DMS114 treated with DMSO at 0.1 percent for 48 hours (cell line): ENCODE results near the gene MVB12B.

Experiments
- DNase-seq: peaks from one replicate; lab custom pipeline; 2025; ENCODE audit not compliant: unreplicated experiment; lab: John Stamatoyannopoulos, UW

The MVB12B gene

GRCh38 chr9:126448865-126449577 lies 122.4 kb downstream of the MVB12B start:
- DNase-seq = no peak

DNA sequence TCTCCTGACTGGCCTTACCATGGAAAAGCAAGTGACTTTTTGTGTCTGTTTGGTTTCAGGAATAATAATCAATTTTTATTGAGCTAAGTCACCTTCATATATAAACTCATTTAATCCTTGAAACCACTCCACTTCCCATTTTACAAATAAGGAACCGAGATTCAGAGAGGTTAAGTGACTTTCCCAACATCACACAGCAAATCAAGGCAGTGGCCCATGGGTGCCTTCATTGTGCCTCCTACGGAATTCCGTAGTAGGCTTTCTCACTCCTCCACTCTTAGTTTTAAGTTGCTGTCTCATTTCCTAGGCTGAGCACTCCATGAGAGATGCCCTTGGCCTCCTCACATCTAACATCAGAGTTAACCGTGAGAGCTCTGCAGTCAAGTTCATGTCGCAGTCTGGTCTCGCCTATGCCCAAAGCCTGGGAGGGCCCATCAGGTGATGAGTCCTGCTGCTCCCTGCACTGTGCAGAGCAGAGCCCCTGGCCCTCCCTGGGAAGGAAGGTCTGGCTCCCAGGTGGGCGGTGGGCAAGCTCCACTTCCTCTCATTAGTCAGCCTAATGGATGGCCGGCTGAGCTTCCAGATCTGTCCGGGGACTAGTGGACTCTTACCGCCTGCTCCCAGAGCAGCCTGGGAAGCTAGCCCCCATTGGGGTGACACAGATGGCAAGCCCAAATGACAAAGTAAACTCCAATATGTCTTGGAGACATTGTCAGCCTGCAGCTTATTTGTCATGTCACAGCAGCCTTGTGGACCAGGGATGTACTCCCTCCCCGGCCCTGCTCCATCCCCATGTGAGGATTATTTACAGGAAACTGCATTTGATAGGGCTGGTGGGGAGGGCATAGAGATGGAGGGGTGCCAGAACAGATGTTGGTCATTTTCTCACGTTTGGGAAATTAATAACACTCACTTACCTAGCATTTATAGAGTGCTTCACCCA lies 123.4 kb downstream of the MVB12B start:
- DNase-seq = no peak

DNA sequence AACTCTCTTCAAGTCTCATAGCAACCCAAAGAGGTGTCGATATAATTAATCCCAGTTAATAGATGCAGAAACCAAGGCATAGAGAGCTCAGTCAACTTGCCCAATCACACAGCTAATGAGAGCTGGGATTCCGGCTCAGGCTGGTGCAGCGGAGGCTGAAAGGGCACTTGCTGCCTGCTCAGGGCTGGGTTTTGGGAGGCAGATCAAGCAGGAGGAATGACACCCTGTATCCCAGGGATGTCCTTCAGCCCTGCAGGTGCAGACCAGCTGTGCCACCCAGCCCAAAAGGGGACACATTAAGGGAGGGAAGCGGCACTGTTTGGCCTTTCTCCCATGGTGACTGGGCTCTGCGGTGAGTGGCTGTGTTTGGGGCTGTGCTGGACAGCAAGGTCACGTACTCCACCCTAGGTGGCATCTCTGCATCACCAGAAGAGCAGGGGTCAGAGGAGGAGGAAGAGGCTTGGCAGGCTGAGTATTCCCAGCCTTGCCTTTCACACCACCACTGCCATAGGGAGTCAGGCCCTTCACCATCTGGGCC lies 124.1 kb downstream of the MVB12B start:
- DNase-seq = no peak

- DNase-seq = no peak
These were observed 124.8 kb downstream of the MVB12B start for GRCh38 chr9:126451316-126451885.

DNA sequence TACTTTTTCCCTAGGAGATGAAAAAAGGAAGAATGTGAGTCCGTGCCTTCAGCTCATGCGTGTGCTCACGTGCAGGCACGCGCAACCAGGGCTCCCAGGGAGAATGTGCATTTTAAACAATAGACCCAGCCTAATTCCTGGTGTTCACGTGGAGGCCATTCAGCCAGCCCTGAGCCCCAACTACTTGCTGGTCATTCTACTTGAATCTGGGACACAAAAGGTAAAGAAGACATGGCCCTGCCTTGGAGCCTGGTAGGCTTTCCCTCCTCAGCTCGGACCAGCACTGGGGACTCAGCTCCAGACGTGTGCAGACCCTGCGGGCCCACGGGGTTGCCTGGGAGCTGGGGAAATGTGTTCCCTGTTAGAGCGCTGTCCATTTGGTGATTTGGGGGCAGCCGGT lies 125.5 kb downstream of the MVB12B start:
- DNase-seq = no peak

DNA sequence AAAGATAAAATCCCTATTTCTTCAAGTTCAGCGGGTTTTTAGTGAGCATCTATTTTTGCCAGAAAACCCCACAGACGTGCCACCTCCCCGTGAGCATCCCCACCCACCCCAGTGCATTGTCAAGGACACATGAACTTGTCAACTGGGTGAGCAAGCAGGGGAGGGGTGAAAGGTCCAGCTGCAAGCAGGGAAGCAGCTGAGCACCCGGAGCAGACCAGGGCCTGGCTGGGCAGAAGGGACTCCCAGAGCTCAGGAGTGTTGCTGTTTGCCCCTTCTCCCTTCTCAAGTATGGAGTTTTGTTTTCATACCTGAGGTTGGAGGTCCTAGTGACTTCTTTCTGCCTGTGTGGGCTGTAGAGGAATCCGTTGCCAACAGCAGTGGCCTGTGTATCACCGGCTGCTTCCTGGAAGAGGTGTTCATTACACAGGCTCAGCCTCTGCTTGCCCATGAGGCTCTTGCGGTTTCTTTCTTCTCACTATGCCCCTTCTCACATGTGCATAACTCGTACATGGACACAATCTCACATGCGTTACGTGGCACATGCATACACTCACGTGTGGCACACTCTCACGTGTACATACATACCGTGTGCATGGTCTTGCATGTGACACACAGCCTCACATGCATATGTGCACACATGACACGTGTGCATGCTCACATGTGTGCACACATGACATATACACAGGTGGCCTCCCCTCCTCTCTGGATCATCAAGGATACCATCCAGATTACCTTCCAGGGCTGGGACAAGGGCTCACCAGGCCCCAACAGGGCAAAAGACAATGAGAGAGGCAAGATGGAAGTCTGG lies 126.7 kb downstream of the MVB12B start:
- DNase-seq = no peak

DNA sequence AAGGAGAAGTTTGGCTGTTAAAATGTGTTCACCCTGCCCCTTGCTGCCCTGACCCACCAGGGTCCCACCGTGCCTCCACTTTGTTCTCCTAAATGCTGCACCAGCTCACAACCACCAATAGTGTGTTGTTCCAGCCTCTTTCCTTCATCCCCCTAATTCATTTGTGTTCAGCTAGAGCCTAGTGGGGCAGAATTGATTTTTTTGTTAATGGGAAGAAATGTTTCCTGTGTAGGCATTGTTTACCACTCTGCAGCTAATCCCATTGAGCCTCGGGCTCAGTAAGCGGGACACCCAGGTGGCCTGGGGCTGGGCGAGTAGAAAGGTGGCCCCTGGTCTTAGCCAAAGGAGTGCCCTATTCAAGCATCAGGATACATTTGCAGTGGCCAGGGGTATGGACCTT lies 127.6 kb downstream of the MVB12B start:
- no peak for DNase-seq

- no peak for DNase-seq
These were observed 128.2 kb downstream of the MVB12B start for GRCh38 chr9:126454795-126455194.

- DNase-seq = no peak
These were observed 130.0 kb downstream of the MVB12B start for GRCh38 chr9:126456441-126457174.

GRCh38 chr9:126457175-126457547 lies 130.5 kb downstream of the MVB12B start:
- DNase-seq = no peak

DNA sequence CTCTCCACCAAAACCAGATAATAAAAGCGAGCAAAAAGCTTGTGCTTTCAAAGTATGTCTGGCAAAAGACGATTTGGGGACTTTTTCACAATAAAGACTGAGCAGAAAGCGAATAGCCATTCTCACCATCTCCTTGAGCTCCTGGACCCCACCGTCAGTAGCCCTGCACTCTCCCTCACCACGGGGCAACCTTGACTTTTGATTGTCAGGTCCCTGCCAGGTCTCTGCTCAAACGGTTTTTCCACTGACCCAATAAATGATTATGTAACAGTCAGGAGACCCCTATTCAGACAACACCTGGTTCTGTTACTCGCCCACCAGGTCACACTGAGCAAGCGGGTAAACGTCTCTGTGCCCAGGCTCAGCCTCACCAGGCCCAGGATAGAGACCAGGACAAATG lies 131.3 kb downstream of the MVB12B start:
- DNase-seq = no peak

GRCh38 chr9:126459126-126459525 lies 132.5 kb downstream of the MVB12B start:
- DNase-seq = no peak

DNA sequence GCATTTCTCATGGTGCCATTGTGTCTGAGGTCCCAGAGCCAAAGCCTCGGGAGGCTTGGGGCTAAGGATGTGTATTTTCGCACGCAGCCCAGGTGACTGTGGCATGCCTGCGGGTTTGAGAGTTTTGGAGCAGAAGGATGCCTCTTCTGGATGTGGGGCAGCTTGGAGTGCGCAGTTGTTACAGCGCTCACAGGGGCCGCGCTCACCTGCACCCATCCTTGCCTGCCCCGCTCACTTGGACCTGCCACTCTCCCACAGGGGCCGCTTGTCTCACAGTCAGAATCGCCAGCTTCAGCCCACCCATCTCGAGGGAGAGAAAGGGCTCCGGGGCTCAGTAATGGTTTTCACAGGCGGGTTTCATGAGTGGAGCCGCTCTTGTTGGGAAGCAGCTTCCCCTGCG lies 132.9 kb downstream of the MVB12B start:
- no peak for DNase-seq

- no peak for DNase-seq
These were observed 133.6 kb downstream of the MVB12B start for GRCh38 chr9:126459965-126460843.

DNA sequence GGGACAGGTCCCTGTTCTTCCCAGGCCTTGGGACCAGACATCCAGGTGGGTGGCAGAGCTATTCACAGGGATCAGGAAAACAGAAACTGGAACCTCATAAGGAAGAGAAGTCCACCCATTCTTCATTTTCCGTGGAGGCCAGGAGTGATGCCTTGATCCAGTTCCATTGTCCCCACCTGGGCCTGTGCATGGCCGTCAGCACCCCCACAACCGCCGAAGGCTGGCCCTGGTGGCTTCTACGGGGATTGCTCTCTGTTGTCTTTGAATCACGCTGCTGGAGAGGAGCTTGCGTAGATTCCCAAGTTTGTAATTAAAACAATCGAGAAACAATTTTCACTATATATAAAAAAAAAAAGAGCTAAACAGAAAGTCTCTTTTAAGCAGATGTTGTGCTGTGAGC lies 134.4 kb downstream of the MVB12B start:
- DNase-seq = no peak

- DNase-seq = no peak
These were observed 135.0 kb downstream of the MVB12B start for GRCh38 chr9:126461608-126462007.

GRCh38 chr9:126462617-126463016 lies 136.0 kb downstream of the MVB12B start:
- no peak for DNase-seq

- DNase-seq = no peak
These were observed 136.8 kb downstream of the MVB12B start for GRCh38 chr9:126463426-126463825.
